ENCODE data around the gene GTF3C5.
"Not testable (repeated sequence)": the region's sequence is repeated elsewhere in the genome, so short reads cannot be mapped to it uniquely, and the experiment has no call there.

GTF3C5 gene

DNA sequence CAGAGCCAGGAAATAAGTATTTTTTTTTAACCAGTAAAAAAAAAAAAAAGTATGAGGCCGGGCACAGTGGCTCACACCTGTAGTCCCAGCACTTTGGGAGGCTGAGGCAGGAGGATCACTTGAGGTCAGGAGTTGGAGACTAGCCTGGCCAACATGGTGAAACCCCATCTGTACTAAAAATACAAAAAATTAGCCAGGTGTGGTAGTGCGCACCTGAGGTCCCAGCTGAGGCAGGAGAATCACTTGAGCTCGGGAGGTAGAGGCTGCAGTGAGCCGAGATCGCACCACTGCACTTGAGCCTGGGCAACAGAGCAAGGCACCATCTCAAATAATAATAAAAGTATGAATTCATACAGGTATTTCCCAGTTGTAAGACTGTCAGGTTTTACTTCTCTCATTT, 41.4 kb downstream of the GTF3C5 start:
- not testable (repeated sequence) for DNase-seq

DNA sequence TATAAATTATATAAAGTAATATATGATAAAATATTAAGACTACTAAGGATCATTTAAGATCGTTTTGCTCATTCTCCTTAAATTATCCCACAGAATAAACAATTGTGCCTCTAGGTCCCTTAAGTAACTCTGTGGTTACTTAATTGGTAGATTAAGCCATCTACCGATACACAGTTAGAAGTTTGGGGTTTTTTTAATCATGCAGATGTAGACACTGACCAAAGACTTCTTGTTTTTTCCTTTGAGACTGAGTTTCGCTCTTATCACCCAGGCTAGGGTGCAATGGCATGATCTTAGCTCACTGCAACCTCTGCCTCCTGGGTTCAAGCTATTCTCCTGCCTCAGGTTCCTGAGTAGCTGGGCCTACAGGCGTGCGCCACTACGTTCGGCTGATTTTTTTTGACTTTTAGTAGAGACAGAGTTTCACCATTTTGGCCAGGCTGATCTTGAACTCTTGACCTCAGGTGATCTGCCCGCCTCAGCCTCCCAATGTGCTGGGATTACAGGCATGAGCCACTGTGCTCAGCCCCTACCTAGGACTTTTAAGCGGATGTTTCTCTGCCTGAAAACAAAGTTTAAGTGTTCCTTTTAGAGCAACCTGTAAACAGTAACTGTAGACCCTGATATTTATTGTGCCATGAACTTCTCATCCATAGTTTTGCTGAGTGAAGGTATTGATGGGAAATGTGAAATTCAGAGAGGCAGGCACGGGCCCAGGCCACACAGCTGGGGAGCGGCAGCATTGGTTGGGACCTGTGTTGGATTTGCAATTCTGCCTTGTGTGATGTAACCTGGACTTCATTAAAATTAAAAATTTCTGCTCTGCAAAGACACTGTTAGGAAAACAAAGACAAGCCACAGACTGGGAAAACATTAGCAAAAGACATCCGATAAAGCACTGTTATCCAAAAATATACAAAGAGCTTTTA, 42.6 kb downstream of the GTF3C5 start:
- no peak for DNase-seq

DNA sequence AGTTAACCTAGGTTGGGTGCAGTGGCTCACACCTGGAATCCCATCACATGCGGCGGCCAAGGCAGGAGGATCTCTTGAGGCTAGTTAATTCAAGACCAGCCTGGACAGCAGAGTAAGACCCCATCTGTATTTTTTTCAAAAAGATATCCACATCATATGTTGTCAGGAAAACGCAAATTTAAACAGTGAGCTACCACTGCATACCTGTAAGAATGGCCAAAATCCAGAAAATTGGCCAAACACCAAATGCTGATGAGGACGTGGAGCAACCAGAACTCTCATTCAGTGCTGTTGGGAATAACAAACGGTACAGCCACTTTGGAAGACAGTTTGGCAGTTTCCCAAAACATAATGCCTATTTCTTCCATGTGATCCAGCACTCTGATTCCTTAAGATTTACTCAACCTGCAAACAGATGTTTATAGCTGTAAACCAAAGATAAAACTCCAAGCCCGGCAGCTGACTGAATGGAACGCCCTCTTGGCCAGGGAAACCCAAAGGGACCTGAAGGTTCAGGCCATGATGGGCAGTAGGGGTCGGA, 43.4 kb downstream of the GTF3C5 start:
- DNase-seq = no peak

DNA sequence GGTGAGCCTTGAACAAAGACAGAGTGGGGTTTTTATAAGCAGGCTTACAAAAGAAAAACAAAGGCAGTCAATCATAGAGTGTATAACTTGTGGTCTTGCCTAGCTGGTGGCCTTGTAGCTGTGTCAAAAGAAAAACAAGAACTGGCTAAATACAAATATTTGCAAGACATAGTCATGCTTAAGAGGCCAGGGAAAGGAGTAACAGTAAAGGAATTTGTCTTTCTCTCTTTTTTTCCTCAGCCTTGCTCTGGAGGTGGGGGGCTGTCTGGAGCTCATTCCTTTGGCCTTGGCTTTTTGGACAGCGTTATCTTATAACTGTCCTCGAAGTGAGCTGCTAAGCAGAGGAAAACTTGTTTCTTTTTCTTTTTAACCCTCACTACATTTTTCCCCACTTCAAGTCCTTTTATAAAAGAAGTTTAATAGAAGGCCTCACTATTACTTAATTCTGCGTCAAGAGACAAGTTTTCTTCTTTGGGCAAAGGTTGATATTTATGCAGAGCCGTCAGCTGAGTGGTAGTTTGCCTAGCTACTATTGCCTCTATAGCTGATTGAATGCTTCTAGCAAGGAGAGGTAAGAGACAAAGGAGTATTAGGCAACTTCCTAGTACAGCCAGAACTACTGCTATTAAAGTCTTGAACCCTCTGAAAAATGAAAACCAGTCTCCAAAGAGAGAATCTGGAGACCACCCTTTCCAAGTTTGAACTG, 45.3 kb downstream of the GTF3C5 start:
- DNase-seq = no peak

DNA sequence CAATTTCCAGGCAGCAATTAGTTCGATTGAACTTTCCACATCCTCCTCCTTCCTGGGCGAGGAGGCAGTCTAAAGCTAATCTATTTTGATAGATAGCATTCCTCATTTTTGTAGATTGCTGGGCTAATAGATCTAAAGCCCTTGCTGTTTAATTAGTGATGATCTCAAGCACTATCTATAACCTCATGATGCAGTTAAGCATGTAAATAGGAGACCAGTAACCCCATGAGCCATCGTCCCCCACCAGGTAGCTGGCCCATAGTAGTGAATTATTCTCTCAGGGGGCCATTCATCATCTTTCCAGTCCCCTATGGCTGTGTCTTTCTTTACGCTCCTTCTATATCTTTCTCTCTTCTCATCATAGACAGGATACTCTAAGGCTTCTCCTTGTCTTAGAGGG, 45.9 kb downstream of the GTF3C5 start:
- DNase-seq = no peak

DNA sequence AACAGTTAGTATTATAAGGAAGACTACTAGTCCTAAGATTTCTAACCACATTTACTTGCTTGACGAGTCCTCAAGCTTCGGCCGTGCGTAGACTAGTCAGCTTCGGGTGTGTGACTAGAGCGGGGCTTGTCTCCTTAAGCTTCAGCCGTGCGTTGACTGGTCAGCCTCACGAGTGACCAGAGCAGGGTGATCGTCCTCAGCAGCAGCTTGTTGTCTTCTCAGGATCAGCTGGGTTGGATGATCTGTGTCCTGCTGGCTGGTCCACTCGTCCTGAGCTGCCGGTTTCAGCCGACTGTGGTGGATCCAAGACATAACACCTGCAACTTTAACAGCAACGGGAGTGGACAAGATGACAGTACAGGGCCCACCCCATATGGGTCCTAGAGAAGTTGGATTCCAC, 47.7 kb downstream of the GTF3C5 start:
- no peak for DNase-seq

DNA sequence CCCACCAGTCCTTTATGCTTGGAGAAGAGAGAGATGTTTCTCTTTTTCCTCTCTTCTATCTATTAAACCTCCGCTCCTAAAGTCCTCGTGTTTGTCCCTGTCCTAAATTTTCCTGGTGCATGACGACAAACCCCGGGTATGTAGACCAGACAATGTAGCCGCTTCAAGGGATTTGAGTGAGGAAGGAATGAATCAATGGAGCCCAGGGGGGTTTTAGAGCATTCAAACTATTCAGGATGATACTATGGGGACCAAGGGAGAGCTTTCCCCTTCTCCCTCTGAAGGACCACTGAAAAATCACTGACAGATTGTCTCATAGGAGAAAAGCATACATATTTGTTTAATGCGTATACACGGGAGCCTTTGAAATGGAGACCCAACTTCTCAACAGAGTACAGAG, 49.4 kb downstream of the GTF3C5 start:
- no peak for DNase-seq

DNA sequence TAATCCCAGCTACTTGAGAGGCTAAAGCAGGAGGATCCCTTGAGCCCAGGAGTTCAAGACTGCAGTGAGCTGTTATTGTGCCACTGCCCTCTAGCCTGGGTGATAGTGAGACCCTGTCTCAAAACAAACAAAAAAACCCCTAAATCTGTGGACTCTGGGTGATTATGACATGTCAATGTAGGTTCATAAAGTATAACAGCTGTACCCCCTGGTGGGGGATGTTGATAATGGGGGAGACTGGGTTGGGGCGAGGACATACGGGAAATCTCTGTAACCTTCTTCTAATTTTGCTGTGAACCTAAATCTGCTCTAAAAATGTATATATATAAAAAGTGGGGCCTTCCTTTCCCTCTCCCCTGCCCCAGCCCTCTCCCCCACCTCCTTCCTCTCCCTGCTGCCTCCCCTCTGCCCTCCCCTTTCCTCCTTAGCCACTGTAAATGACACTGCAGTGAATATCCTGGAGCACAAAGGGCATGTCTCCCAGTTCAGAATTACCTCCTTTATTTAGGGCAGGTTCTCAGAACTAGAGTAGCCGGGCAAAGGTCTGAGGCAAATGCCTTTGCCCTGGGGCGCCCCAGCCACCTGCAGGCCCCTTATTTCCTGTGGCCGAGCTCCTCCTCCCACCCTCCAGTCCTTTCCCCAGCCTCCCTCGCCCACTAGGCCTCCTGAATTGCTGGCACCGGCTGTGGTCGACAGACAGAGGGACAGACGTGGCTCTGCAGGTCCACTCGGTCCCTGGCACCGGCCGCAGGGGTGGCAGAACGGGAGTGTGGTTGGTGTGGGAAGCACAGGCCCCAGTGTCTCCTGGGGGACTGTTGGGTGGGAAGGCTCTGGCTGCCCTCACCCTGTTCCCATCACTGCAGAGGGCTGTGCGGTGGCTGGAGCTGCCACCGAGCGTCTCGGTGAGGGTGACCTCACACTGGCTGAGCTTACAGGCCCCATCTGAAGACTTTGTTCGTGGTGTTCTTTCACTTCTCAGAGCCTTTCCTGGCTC, 50.3 kb downstream of the GTF3C5 start:
- not testable (repeated sequence) for DNase-seq

DNA sequence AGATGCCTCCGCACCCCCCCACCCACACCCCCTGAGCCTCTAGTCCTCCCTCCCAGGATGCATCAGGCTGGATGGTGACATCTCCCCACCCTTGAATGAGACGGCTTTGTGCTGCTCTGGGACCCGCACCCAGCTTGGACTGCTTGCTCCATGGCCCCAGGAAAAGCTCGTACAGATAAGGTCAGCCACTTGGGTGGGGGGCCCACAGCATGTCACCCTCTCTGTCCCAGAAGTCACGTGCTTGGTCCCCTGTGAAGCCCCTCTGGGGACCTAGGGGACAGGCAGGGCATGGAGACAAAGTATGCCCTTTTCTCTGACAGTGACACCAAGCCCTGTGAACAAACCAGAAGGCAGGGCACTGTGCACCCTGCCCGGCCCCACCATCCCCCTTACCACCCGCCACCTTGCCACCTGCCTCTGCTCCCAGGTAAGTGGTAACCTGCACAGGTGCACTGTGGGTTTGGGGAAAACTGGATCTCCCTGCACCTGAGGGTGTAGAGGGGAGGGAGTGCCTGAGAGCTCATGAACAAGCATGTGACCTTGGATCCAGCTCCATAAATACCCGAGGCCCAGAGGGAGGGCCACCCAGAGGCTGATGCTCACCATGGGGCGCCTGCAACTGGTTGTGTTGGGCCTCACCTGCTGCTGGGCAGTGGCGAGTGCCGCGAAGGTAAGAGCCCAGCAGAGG, 51.3 kb downstream of the GTF3C5 start:
- not testable (repeated sequence) for DNase-seq

DNA sequence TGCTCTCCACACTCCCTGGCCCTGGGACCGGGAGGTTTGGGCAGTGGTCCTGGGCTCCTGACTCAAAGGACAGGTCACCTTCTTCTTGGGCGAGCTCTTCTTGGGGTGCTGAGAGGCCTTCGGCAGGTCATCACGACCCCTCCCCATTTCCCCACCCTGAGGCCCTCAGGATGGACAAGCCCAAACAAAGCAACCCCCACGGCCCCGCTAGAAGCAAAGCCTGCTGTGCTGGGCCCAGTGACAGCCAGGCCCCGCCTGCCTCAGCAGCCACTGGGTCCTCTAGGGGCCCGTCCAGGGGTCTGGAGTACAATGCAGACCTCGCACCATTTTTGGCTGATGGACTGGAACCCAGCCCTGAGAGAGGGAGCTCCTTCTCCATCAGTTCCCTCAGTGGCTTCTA, 52.9 kb downstream of the GTF3C5 start:
- not testable (repeated sequence) for DNase-seq

DNA sequence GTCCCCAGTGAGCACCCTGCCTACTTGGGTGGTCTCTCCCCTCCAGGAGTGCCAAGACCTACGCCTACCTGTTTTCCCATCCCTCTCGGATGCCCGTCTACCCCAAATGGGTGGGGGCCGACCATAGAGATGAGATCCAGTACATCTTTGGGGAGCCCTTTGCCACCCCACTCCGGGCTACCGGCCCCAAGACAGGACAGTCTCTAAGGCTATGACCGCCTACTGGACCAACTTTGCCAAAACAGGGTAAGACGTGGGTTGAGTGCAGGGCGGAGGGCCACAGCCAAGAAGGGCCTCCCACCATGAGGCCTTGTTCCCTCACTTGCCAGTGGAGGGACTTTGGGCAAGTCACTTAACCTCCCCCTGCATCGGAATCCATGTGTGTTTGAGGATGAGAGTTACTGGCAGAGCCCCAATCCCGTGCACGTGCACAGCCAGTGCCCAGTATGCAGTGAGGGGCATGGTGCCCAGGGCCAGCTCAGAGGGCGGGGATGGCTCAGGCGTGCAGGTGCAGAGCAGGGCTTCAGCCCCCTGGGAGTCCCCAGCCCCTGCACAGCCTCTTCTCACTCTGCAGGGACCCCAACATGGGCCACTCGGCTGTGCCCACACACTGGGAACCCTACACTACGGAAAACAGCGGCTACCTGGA, 55.5 kb downstream of the GTF3C5 start:
- DNase-seq = not testable (repeated sequence)

DNA sequence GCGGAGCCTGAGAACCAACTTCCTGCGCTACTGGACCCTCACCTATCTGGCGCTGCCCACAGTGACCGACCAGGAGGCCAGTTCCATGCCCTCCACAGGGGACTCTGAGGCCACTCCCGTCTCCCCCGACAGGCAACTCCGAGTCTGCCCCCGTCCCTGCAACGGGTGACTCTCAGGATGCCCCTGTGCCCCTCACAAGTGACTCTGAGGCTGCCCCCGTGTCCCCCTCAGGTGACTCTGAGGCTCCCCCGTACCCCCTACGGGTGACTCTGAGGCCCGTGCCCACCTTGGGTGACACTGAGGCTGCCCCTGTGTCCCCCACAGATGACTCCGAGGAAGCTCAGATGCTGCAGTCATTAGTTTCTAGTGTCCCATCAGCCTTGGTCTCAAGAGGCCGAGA, 56.1 kb downstream of the GTF3C5 start:
- no peak for DNase-seq

DNA sequence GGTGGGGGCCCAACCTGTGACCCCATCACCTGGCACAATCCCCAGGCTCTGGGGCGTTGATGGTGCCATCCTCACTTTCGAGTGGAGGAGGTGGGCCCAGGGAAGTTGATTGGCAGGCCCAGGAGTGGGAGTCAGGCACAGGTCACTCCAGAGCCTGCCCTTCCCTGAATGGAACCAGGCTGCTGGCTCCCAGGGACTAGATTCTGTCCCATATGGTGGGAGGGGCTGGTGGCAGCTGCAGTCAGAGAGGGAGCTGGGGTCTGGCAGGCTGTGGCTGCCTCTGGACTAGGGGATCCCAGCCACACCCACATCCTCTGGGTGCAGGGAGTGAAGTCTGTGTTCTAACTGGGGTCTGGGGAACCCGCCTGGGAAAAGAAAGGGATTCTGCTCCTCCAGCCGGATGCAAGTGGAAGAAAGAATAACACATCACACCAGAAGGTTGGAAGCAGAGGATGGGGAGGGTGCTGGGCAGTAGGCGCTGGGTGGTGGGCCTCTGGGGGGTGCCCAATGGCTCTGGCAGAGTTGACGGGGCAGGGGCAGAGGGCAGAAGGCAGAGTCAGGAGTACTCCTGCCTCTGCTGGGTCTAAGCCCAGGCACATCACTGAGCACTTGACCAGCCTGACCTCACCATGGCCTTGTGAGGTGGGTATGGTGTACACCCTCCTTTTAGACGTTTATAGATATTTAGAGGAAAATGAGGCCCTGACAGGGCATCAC, 56.8 kb downstream of the GTF3C5 start:
- DNase-seq = no peak

DNA sequence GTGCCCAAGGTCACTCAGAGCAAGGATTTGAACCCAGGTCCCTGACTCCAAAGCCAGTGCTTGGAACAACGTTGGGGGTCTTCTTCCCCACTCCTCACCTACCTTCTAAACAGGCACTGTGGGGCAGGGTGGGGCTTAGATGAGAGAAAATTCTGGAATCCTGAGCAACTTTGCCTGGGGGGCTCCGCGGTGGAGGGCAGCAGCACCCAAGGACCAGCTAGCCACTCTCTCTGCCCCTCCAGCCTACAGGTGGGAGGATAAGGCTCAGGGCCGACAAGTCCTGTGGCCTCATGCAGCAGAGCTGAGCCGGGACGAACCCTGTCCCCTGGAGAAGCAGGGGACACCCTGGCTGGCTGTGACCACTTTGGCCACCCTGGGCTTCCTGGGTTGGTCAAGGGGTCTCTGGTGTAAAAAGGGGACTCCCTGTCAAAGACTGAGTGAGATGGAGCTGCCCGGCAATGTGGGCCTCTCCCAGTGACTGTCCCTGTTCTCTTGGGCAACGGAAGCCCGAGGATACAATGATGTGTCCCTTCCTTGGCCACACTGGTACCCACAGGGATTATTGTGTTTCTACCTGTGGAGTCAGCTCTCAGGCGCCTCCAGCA, 57.5 kb downstream of the GTF3C5 start:
- DNase-seq = no peak

DNA sequence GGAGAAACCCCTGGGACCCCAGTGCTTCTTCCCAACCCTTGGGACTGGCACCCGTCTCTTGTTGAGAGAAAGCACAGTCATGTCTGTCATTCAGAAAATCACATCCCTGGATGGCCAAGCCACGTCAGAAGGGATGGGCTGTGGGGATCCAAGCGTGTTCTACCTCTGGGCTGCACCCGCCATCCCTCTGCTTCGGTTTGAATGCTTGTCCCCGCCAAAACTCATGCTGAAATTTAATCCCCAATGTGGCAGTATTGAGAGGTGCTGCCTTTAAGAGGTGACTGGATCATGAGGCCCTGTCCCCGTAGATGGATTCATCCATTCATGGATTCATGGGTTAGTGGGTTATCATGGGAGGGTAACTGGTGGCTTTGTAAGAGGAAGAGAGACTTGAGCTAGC, 58.0 kb downstream of the GTF3C5 start:
- DNase-seq = no peak

DNA sequence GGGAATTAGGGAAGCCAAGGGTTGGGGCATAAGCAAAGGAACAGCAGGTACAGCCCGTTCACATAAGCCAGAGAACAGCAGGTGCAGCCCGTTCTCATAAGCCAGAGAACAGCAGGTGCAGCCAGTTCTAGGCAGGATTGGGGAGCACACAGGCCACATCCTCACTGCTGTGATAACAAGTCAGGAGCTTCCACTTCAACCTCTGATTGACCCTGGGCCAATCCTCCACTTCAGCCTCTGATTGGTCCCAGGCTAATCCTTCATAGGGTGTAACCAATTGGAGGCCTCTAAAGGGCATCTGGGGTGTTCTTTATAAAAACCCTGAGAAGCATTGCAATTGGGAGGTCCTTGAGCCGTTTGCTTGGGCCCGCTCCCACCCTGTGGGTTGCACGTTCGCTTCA, 58.5 kb downstream of the GTF3C5 start:
- DNase-seq = no peak

DNA sequence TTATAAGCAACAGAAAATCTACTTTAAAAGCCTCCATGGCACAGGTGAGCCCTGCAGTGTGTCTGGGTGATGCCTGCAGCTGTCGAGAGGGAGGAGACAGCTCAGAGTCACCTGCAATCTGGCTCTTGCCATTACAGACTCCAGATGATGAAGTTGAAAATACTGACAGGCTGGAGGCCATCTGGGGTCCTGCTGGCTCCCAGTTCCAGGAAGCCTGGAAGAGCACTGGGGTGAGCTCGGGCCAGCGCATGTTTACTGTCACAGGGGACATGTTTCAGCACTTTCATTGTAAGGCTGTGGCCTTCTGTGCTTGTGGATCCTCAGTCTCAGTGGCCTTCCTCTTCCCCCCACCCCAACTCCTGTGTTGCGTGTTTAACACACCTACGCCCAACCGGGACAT, 59.4 kb downstream of the GTF3C5 start:
- no peak for DNase-seq

DNA sequence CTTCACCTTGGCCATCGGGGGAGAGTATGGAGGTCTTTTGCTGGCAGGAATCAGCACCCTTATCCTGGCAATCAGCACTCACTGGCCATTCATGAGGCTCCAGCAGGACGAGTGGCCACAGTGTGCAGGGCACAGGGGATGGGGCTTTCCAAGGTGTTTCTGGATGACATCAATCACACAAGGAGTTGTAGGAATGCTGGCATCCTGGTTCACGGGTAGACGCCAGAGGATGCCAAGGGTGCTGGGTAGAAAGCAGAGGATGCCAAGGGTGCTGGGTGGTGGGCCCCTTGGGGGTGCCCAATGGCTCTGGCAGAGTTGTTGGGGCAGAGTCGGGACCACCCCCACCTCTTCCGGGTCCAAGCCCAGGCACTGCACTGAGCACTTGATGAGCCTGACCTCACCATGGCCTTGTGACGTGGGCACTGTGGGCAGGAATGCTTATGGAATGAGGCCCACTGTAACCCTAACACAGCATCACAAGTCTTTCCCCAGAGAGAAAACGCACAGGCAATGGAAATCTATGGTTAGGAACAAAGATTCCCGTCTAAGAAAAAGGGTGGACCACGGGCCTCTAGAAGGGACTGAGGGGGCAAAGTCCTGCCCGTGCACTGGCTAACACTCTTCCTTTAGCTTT, 60.1 kb downstream of the GTF3C5 start:
- DNase-seq = no peak

DNA sequence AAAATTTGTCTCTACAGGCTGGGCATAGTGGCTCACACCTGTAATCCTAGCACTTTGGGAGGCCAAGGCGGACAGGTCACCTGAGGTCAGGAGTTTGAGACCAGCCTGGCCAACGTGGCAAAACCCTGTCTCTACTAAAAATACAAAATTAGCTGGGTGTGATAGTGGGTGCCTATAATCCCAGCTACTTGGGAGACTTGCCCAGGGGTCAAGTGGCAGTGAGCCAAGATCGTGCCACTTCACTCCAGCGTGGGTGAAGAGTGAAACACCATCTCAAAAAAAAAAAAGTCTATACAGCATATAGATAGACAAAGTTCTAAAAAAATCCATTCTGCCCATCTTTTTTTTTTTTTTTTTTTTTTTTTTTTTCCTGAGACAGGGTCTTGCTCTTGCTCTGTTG, 63.6 kb downstream of the GTF3C5 start:
- DNase-seq = not testable (repeated sequence)

DNA sequence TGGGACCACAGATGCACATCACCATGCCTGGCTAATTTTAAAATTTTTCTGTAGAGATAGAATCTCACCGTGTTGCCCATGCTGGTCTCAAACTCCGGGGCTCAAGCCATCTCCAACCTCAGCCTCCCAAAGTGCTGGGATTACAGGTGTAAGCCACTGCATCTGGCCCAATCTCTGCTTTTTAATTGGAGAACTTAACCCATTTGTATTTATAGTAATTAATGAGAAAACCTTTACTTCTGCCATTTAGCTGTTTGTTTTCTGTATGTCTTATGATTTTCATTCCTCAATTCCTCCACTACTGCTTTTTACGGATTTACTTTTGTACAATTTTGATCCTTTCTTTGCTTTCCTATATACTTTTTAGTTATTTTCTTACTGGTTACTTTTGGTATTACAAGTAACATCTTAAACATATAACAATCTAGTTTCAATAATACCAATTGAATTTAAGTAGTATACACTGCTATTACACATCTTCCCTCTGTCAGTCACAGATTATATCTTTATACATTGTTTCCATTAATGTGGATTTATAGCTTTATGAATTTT, 64.1 kb downstream of the GTF3C5 start:
- DNase-seq = no peak

Measured in suppressor macrophage treated with lipopolysaccharide for 4 hours (primary cell).